GM19043 (cell line): Measurements from ENCODE around the gene PCDH9.

Experiments
- ATAC-seq: cut with Tn5 transposase; IDR thresholded peaks from one replicate; pipeline ENCODE4 v1.9.1; 2021; ENCODE audit warnings: low read depth; ENCODE audit not compliant: unreplicated experiment

Gene PCDH9

DNA sequence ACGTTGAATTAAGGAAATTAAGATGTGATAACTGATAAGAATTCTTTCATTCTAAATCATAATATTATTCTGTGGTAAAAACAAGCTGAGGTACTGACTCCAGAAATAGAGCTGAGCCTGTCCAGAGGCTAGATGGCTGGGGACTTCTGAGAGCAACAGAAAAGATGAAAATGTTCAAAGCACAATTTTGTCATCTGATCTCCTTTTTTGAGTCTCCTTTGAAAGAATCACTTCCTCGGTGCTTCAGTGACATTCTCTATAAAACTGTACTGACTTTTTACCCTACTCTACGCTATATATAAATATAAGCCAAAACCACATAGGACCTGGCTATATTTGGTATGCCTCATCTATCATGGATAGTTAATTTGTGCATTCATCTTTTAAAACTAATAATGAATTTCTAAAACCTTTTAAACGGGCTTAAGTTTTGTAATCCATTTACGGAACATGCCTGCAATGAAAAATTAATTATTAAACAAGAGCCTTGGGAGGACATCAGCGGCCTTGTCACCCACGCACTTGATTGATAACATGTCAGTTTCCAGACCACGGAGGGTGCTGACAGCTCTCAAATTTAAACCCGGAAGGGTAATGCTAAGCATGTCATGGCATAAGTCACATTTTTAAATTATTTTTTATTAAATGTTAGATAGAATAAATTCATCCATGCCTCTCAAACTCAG is 235.5 kb downstream of the PCDH9 start:
- ATAC-seq: peak; percentile 40

DNA sequence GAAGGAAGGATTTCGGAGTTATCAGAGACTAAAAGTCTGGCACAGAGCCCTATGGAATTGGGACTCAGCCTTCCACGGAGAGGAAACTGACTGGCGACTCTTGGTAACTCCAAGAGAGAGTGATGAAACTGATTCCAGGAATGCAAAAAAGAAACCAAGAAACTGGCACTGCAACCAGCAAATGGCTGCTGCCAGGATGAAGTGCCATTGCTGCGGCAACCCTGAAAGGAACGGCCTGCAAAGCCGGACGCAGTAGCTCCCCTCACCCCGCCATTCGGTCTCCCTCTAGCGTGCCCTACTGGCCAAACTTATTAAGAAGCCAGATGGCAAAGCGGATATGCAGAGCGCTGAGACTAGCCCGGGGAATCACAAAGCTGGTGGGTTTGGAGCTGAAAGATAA is 236.0 kb downstream of the PCDH9 start:
- peak; percentile 57 for ATAC-seq

DNA sequence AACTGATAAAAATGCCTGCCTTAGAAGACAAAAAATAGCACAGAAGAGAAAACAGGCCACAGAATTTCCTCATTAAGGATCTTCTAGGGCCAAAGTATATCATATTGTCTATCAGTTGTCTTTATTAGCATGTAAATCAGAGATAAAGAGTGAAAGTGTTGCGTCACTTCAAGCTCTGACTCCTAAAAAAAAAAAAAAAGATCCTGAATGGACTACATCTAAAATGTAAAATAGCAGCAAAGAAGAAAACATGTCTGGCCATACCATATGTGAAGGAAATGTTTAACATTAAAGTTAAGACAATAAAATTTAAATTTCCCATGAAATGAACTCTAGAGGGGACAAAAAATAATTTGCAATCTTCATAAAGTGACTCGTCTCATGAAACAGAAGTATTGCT is 237.4 kb downstream of the PCDH9 start:
- no peak for ATAC-seq

DNA sequence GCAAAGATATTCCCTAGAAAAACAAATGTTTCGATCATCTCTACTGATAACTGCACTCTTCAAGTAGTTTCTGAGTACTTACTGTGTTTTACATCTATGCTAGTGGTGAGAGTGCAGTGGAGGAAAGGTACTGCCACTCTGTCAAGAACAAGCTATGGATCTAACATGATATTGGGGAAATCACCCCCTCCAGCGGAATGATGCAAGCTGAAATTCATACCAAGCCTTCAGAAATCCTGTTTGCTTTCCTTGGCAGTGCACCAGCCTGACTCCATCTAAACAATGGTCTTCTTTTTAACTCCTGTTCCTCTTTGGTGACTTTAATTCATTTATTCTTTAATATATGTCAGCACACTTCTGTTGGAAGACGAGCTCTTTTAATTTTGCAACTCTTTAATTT is 238.0 kb downstream of the PCDH9 start:
- ATAC-seq: no peak

DNA sequence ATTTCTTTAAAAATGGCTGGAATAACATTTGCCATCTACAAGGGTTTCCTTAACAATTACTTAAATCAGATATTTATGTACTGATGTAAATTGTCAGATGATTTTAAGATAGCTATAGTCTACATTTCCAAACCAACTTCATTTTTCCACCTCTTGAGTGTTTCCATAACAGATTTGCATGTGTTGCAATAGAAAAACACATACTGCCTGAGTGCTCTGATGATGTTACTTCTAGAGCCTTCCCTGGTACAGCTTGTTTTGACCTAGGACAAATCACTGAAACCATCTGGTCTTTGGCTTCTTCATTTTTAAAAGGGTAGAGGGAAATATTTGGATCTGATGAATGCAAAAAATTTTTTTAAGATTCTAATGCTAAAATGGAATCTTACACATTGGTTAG is 245.9 kb downstream of the PCDH9 start:
- ATAC-seq: no peak

DNA sequence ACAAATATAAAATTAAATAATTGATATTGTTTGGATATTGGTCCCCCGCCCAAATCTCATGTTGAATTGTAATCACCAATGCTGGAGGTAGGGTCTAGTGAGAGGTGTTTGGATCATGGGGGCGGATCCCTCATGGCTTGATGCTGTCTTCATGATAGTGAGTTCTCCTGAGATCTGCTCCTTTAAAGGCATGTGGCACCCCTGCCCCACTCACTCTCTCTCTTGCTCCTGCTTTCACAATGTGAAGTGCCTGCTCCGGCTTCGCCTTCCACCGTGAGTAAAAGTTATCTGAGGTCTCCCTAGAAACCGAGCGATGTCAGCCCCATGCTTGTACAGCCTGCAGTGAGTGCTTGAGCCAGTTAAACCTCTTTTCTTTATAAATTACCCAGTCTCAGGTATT is 248.2 kb downstream of the PCDH9 start:
- ATAC-seq: no peak

DNA sequence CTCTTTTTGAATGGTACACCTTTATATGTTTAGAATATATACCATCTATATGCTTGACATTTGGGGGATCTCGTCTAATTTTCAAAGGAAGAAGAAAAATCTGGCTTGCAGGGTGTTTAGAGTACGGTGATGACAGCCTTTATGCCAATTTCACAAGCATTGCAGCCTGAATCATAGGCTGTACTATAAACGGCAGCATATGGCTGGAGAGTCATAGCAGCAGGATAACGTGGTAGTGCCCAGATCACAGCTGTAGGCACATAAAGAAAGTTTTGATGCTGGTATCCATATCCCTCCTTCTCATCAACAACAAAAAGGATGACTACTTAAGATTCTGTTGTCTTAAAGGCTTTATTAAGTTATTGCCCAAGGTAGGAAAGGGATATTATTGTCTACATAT is 253.0 kb downstream of the PCDH9 start:
- no peak for ATAC-seq

DNA sequence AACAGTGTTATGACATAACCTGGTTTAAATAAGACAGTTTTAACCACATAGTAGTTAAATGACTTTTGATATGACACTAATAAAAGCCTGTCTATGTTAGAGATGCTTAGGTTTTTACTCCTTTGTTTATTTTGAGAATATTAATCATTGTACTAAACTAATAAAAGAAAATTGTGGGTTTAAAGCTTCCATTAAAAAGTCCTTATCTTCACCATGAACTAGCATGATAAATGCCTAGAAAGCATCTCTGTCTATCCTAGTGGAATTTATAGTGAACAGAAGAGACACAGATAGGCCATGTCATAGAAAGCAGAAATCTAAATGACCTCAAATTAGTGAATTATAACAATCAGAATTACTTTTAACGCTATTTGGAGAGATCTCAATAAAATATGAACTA is 255.2 kb downstream of the PCDH9 start:
- ATAC-seq: no peak

DNA sequence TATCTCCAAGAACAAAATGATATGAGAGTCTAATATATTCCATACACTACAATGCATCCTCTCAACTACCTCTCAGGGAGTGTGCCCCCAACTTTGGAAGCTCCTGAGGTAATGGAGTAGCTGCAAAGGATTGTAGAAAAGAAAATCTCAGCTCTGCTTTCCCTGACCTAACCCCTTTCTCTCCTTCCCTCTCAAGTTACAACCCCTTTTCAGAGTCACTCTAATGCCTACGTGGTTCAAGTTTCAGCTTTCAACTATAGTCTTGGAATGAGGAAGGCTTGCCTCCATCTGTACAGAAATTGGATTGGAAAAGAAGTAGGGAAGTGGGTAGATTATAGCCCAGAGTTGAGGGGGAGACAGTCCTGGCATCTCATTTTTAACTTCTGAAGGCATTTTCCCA is 256.0 kb downstream of the PCDH9 start:
- ATAC-seq: no peak

DNA sequence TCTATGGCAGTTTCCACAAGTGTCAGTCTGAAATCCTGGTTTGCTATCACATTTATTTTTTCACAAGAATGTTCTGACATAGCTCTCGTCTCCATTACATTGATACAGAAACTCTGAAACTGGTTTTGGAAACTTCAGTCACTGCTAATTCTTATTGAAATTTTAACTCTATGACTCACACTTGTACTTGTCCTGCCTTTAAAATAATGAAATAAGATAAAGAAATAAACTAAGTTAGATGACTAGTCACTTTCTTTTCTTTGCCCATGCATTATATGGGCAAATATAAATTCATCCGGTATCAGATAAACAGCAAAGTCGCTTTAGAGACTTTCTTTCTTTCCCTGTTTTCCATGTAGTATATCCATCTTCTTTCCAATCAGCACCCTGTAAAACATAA is 257.5 kb downstream of the PCDH9 start:
- ATAC-seq: no peak

DNA sequence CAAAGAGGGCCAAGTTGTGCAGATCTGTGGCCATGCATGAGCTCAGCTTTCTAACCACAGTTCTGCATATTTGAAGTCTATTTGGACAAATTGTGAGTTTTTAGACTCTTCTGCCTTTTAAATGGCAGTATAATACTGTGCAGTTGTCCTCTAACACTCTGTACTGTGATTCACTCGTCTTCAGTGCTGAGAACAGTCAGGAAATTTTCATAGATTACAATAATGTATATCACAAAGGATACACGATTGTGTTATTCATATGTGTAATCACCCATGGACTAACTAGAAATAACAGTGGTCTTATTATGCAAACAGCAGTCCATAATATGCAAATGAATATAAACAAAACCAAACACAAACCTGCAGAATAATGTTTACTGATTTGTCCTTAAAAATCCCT is 259.1 kb downstream of the PCDH9 start:
- ATAC-seq: no peak

DNA sequence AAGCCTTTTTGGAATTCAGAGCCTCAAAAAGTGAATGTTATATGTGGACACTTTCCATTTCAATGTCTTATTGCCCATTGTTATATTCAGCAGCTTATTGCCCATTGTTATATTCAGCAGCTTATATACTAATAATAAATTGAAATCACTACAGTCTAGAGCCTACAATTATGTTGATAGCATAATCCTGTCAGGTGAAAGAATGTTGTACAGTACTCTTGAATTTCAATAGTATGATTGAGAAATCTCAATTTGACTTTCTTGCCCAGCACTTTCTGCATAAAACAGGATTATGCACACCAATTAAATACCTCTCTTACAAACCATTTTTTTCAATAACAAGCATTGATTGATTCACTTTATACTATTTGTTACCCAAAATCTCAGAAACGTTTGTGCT is 260.8 kb downstream of the PCDH9 start:
- ATAC-seq: no peak

DNA sequence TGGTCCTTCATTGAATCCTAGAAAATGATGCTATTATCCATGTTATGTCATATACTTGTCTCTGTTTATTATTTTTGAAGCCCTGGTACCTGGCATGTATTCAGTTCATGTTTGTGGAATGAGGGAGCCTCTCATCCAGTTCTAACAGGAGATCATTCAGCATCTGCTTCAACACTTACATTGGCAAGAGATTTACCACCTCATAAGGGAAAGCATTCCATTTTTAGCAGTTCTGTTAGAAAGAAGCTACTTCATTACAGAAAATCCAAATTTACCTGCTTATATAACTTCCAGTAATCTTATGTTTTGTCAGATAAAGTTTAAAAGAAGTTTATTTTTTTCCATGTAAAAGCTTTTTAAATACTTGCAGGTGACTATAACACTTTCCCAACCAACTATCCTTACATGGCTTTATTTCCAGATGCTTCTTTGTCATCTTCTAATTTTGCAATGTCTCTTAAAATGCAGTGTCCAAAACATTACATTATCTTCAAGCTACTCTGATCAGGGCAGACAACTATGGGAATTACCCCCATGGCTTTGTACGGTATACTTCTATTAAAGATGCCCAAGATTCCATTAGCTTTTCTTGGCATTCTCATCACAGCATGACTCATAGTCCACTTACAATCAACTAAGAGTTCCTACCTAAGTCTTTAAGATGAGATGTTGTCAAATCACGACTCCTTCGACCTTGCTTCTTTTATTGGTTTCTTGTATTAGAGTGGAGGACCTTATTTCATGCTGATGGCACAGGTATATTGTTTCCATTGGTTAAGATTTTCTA is 262.1 kb downstream of the PCDH9 start:
- no peak for ATAC-seq

DNA sequence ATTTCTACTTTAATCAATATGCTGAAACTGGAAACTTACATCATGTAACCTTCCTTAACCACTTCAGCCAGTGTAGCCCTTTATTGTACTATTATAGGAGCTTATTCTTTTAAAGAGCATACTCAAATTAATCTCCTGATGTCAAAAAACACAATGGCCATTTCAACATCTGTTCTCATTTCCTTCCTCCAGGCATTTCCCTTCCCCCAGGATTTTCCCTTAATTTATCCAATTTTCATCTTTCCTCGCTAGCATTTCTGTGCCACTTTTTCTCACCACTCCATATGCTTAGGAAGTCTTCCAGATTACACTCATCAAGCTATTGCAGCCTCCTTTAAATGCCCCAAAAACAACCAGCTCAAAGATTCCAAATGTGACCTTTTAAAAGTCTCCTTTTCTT is 265.0 kb downstream of the PCDH9 start:
- ATAC-seq: no peak

DNA sequence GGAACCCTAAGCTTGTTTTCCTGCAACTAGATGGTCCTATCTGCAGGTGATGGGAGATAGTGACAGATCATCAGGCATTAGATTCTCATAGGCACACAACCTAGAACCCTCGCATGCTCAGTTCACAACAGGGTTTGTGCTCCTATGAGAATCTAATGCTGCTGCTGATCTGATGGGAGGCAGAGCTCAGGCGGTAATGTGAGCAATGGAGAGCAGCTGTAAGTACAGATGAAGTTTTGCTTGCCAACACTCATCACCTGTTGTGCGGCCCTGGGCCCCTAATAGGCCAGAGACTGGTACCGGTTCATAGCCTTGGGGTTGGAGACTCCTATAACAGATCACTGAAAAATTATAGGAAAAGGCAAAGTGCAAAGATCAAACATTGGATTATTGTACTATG is 267.2 kb downstream of the PCDH9 start:
- ATAC-seq: no peak

DNA sequence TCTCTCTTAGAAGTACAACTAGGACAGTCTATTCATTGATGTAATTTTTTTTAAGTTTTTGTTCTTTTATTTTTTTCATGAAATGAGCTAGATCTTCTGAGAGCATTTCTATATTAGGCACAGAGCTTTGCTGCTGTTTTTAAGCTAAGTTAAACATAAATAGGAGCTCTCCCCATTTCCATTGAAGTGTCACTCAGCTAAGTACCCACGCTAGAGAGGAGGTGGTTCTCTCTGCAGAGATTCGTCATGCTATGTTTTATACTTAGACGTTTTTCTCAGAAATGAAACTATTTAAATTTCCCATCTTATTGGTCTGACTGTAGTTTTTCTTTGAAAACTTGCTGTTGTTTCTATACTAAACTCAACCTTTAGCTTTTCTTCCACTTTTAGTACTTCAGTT is 271.5 kb downstream of the PCDH9 start:
- peak; percentile 64 for ATAC-seq

DNA sequence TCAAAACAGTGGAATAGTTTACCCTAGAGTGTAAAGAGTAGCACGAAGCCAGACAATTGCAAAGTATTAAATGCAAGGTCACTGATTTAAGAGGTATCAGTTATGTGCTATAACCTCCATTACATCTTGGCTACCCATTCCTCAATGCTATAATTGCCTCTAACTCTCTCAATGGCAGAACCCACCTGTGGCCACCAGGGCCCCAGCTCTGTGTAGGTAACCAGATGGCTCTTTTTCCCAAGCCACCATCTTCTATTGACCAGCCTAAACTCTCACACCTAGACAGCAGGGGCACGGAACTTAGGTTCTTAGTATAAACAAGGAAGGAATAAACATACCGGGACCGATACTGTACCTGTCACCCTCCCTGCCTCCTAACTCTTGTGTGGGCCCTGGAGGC is 277.6 kb downstream of the PCDH9 start:
- ATAC-seq: no peak

DNA sequence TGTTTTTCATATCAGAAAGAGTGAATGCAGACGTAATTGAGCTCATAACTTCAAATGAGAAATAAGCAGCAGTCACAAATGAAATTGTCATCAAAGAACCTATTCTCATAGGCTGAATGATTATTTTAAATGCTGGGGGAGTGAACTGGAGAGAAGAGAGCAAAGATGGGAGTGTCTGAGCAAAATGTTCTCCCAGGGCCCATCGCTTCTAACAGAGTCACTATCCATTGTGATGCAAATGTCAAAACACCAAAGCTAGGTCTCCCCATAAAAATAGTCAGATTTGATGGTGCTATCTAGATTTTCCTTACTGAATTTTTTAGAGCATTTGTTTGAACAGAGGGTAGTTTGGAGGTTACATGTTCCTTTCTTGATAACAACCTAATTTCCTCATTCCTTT is 278.7 kb downstream of the PCDH9 start:
- ATAC-seq: no peak

DNA sequence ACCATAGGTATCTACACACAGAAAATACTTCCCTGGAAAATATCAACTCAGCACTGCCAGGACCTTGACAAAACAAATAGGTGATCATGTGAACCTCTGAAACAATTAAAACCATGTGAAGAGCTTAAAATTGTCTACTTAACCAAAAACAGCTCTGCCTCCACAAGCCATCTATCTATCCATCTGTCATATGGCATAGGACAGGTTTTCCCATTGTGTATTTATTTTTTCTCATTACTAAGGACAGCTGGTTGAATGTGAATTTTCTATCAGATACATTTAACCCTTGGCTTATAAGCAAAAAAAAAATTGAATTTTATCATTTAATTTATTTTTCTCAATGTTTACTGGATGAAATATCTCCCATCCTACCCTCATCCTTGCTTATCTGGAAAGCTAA is 279.5 kb downstream of the PCDH9 start:
- ATAC-seq: no peak

DNA sequence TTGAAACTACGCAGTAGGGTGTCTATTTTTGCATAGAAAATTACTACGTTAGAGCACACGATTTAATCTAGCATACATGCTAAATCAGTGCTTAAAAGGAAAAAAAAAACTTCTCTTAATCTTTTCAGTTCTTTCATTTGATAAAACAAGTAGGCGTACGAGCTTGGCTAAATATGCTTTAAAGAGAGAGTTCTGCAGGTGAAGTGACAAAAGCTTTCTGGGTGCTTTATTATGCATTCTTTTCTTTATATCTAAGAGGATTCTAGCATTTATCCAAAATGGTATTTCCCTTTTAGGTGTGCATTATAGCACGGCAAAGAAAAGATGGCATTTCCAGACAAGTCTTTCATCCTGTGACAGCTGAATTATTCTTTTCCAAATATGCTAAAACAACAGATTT is 281.2 kb downstream of the PCDH9 start:
- ATAC-seq: no peak

DNA sequence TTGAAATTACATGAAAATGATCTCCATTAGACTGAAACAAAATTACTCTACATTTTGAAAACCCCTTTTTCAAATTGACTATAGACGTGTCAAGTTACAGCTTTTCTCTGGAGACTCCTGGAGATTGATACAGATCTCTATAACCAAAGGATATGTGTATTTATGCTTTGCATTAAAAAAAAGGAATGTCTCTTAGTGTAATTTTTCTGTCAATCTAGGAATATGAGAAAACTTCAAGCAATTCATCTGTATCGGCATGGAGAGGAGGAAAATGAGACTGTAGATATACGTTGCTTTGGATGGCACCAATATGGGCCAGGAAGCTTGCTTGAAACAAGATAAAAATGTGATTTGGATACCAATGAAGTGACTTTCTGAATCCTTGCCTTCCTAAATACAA is 286.6 kb downstream of the PCDH9 start:
- ATAC-seq: no peak

DNA sequence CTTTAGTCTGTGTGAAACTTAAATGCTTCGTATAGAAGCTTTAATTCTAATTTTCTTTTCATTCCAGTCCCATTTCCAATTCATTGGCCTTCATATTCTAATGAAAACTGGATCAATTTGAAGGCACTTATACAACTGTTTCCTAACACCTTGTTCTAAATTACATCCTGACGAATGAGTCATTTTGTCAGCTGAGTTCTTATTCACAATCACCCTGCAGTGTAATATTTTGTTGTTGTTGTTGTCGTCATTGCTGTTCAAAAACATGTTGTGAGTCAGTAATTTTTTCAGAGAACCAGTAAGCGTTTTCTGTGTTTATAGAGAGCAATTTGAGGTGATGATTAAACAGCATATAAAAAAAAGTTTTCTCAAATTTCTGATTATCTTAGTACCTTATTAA is 290.0 kb downstream of the PCDH9 start:
- no peak for ATAC-seq
